Fibroblast of lung (primary cell): Measurements from ENCODE around the gene APC2. TPM values are rescaled to one million over a fixed set of nuclear protein-coding genes. Genes with fewer than 3 reads are reported as not detected.

ENCODE experiments used
- DNase-seq, 2 donors: peaks; one replicate each; pipeline versions ENCODE4 v3.0.0 to v3.0.0-alpha.2; 2010; ENCODE audit warnings: low read depth in 2 of 2
- H2AFZ ChIP-seq: 2 replicates; pipeline ENCODE4 v1.5.1; 2012; ENCODE audit warnings: low read length, control low read depth, inconsistent platforms
- H3K27ac ChIP-seq: 2 replicates; pipeline ENCODE4 v1.5.1; 2011; ENCODE audit warnings: low read length, control low read depth; ENCODE audit not compliant: insufficient read depth
- H3K27me3 ChIP-seq: 2 replicates; pipeline ENCODE4 v1.5.1; 2011; ENCODE audit warnings: mild to moderate bottlenecking, low read length; ENCODE audit not compliant: control insufficient read depth, insufficient read depth
- H3K36me3 ChIP-seq: 2 replicates; pipeline ENCODE4 v1.5.1; 2011; ENCODE audit warnings: low read length; ENCODE audit not compliant: control insufficient read depth, insufficient read depth
- H3K4me1 ChIP-seq: 2 replicates; pipeline ENCODE4 v1.5.1; 2011; ENCODE audit warnings: low read length; ENCODE audit not compliant: control insufficient read depth, insufficient read depth; ENCODE audit errors: extremely low read depth
- H3K4me2 ChIP-seq: 2 replicates; pipeline ENCODE4 v1.5.1; 2011; ENCODE audit warnings: low read length, control low read depth; ENCODE audit not compliant: insufficient read depth; ENCODE audit errors: extremely low read depth
- H3K4me3 ChIP-seq, 4 experiments: fragments of 200-600 bp in 1 of 4; sonication (generic) in 1 of 4; replicated peaks in 1 of 4; 2 replicates each; pipeline ENCODE4 v1.5.1; 2011 to 2016; ENCODE audit warnings: low read length in 4 of 4, low read depth in 3 of 4, mild to moderate bottlenecking in 3 of 4, control low read depth in 2 of 4, inconsistent platforms in 1 of 4, mixed read lengths in 1 of 4; ENCODE audit not compliant: insufficient read depth in 1 of 4; ENCODE audit errors: control extremely low read depth in 1 of 4
- H3K79me2 ChIP-seq: 2 replicates; pipeline ENCODE4 v1.5.1; 2012; ENCODE audit warnings: mild to moderate bottlenecking, low read length, inconsistent platforms; ENCODE audit not compliant: control insufficient read depth, insufficient read depth
- H3K9ac ChIP-seq: 2 replicates; pipeline ENCODE4 v1.5.1; 2011; ENCODE audit warnings: mild to moderate bottlenecking, low read length, control low read depth; ENCODE audit not compliant: insufficient read depth
- H3K9me3 ChIP-seq: 2 replicates; pipeline ENCODE4 v1.5.1; 2012; ENCODE audit warnings: low read depth, low read length; ENCODE audit not compliant: control insufficient read depth, insufficient read depth
- H4K20me1 ChIP-seq: 2 replicates; pipeline ENCODE4 v1.5.1; 2011; ENCODE audit warnings: low read length; ENCODE audit not compliant: control insufficient read depth, insufficient read depth; ENCODE audit errors: extremely low read depth
- EZH2 ChIP-seq: IDR thresholded peaks from 2 replicates; pipeline ENCODE4 v1.5.1; 2012; ENCODE audit warnings: low read length, control low read depth, mild to moderate bottlenecking; ENCODE audit errors: missing control alignments
- polyA plus RNA-seq, 2 donors: library from polyadenylated mRNA; depleted of rRNA in 1 of 2; stranded (reverse) in 1 of 2; unstranded in 1 of 2; fragments of >200 nt; gene quantifications; 2 replicates each; pipeline ENCODE4 v1.2.1, GENCODE V29; 2011 to 2012; ENCODE audit warnings: missing spikeins in 1 of 2
- total RNA-seq: library from RNA; depleted of rRNA; stranded (reverse); fragments of >200 nt; gene quantifications from 2 replicates; pipeline ENCODE4 v1.2.1, GENCODE V29; 2014
- TF ChIP-seq, protein P1 (sequence below), 2 donors: IDR thresholded peaks in 1 of 2; conservative IDR thresholded peaks in 1 of 2; 1 replicate in 1 of 2; 2 replicates in 1 of 2; pipeline ENCODE4 v1.5.1; 2011 to 2012; ENCODE audit warnings: low read length in 2 of 2, control low read depth in 1 of 2, inconsistent platforms in 1 of 2, low read depth in 1 of 2, mild to moderate bottlenecking in 1 of 2

The APC2 gene
- total and polyA plus RNA-seq, 2 donors (not counting 1 experiment from before 2014, with no cell fraction given), result 0.01 to 0.50 TPM

DNA sequence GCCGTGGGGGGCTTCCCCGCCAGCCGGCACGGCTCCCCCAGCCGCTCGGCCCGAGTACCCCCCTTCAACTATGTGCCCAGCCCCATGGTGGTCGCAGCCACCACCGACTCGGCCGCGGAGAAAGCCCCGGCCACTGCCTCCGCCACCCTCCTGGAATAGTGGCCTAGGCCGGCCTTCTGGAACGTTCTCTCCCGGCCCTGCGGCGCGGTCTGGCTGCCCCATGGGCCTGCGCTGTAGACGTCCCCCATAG, 20.1 kb downstream of the APC2 start:
- peaks cover 50% of the 10 kb centered on the region for H3K27me3 ChIP-seq
- no peak overlapping the region for H3K27ac ChIP-seq
- no peak overlapping the region for H3K9ac ChIP-seq
- TF ChIP-seq, protein P1, sequence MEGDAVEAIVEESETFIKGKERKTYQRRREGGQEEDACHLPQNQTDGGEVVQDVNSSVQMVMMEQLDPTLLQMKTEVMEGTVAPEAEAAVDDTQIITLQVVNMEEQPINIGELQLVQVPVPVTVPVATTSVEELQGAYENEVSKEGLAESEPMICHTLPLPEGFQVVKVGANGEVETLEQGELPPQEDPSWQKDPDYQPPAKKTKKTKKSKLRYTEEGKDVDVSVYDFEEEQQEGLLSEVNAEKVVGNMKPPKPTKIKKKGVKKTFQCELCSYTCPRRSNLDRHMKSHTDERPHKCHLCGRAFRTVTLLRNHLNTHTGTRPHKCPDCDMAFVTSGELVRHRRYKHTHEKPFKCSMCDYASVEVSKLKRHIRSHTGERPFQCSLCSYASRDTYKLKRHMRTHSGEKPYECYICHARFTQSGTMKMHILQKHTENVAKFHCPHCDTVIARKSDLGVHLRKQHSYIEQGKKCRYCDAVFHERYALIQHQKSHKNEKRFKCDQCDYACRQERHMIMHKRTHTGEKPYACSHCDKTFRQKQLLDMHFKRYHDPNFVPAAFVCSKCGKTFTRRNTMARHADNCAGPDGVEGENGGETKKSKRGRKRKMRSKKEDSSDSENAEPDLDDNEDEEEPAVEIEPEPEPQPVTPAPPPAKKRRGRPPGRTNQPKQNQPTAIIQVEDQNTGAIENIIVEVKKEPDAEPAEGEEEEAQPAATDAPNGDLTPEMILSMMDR (conservative IDR thresholded peaks at IDR 0.05 in 1 of 2, IDR thresholded peaks at IDR 0.05 in 1 of 2; ENCODE audit: low read depth in 1 of 2, low read length in 2 of 2), result no peak
- peak; percentile 89 for TF ChIP-seq EZH2
- H3K4me1 ChIP-seq, result peaks cover 3% of the 10 kb centered on the region
- no peaks in the 10 kb centered on the region for H3K79me2 ChIP-seq
- H3K9me3 ChIP-seq, result no peaks in the 10 kb centered on the region
- no peak for DNase-seq
- no peaks in the 10 kb centered on the region for H3K36me3 ChIP-seq
- H4K20me1 ChIP-seq, result no peaks in the 10 kb centered on the region
- H3K4me3 ChIP-seq, result peak overlapping the region in 1 of 4 experiments; percentile 47
- no peak overlapping the region for H2AFZ ChIP-seq
- peak overlapping the region; percentile 44 for H3K4me2 ChIP-seq

DNA sequence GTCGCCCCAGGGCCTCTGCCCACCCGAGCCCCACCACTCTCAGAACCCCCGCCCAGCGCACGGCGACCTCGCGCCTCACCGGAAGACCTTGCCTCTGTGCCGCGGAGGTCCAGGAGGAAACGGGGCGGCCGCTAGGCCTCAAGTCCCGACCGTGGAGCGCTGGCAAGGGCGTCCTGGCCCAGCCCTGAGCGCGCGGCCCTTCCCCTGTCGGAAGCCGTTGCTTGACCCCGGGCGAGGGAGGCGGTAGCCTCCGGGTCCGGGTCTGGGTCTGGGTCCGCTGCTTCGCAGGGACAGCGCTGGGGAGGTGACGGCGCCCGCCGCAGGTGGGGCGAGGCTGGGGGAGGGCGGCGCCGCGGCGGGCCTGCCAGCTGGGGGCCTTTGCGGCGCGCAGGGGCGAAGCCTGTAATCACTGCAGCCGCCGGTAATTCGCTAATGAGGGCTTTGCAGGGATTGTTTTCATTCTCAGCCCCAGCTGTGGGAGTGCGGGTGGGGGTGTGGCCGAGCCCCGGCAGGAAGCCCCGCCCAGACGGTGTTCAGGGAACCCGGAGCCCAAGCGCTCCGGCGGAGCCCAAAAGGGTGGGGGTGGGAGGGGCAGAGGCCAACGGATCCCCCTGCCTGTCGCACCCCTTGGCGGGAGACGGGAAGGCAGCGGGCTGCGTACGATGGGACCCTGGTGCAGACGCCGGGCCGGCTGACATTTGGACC, 20.5 kb downstream of the APC2 start:
- Histone ChIP-seq H2AFZ (no peak overlapping the region), H3K4me2 (peak overlapping the region; percentile 48), H3K27ac (no peak overlapping the region), H3K9me3 (no peaks in the 10 kb centered on the region), H4K20me1 (no peaks in the 10 kb centered on the region), H3K36me3 (no peaks in the 10 kb centered on the region), H3K9ac (no peak overlapping the region), H3K79me2 (no peaks in the 10 kb centered on the region), H3K4me3 (peak overlapping the region in 1 of 4 experiments; percentile 47), H3K27me3 (peaks cover 50% of the 10 kb centered on the region), H3K4me1 (peaks cover 3% of the 10 kb centered on the region)
- no peak for DNase-seq
- peak; percentile 68 for TF ChIP-seq EZH2
- TF ChIP-seq, protein P1 (conservative IDR thresholded peaks at IDR 0.05 in 1 of 2, IDR thresholded peaks at IDR 0.05 in 1 of 2; ENCODE audit: low read depth in 1 of 2, low read length in 2 of 2), result no peak

DNA sequence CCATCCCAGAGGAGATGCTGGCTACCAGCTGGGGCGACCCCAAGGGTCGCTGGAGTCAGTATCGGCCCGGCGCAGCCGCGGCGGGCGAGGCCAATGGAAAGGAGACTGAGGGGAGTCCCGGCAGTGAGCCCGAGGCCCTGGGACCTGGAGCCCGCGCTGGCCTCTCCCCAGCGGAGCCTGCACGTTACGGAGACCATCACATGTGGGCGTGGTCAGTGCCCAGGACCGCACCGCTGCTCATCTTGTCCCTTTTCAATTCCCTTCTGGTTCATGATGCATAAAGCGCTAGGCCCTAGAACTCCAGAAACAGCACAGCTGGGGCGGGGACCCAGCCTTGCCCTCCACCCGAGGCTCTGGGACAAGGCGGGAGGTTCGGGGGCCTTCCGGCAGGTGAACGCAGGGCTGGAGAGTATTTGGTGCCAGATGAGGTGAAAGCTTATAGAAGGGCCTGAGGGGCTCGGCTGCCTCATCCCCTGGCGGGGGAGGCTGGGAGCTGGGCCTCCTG, 21.1 kb downstream of the APC2 start:
- no peak overlapping the region for H3K27ac ChIP-seq
- no peak overlapping the region for H3K9ac ChIP-seq
- DNase-seq, result no peak
- H4K20me1 ChIP-seq, result no peaks in the 10 kb centered on the region
- no peaks in the 10 kb centered on the region for H3K79me2 ChIP-seq
- H3K4me1 ChIP-seq, result peaks cover 3% of the 10 kb centered on the region
- H3K36me3 ChIP-seq, result no peaks in the 10 kb centered on the region
- H3K27me3 ChIP-seq, result peaks cover 50% of the 10 kb centered on the region
- H2AFZ ChIP-seq, result no peak overlapping the region
- TF ChIP-seq, protein P1 (conservative IDR thresholded peaks at IDR 0.05 in 1 of 2, IDR thresholded peaks at IDR 0.05 in 1 of 2; ENCODE audit: low read depth in 1 of 2, low read length in 2 of 2), result no peak
- peak; percentile 25 for TF ChIP-seq EZH2
- H3K4me2 ChIP-seq, result peak overlapping the region; percentile 48
- H3K9me3 ChIP-seq, result no peaks in the 10 kb centered on the region
- no peak overlapping the region for H3K4me3 ChIP-seq
